SH-SY5Y (cell line): ENCODE data around the gene ADCY3.

Experiments
- GATA2 ChIP-seq: IDR thresholded peaks from 2 replicates; pipeline ENCODE4 v1.6.1; 2011; ENCODE audit warnings: mild to moderate bottlenecking, low read depth, low read length
- GATA3 ChIP-seq: IDR thresholded peaks from 2 replicates; pipeline ENCODE4 v1.6.1; 2011; ENCODE audit warnings: low read depth, mild to moderate bottlenecking, low read length, moderate library complexity

Gene ADCY3

GRCh38 chr2:24797644-24798043 is 122.4 kb downstream of the ADCY3 start:
- TF ChIP-seq GATA2 (no peak), GATA3 (no peak)

- TF ChIP-seq GATA3 = no peak
- no peak for TF ChIP-seq GATA2
Observed at GRCh38 chr2:24793761-24794435, 126.1 kb downstream of the ADCY3 start.

GRCh38 chr2:24792874-24793760 is 126.9 kb downstream of the ADCY3 start, which contains the start of the genes CENPO and PTRHD1:
Gene CENPO, plus strand, starts transcription at chr2:24793425. Its CDS starts 495 bp downstream, at chr2:24793920.
Gene PTRHD1, minus strand, starts transcription at chr2:24793391. Its CDS starts 14 bp downstream, at chr2:24793377.
- no peak for TF ChIP-seq GATA3
- TF ChIP-seq GATA2 = peak; percentile 27; the same call in 1 of the 2 replicates

GRCh38 chr2:24792542-24792873 is 127.5 kb downstream of the ADCY3 start:
- no peak for TF ChIP-seq GATA3
- TF ChIP-seq GATA2 = no peak

- no peak for TF ChIP-seq GATA2
- no peak for TF ChIP-seq GATA3
Observed at GRCh38 chr2:24791452-24791851, 128.6 kb downstream of the ADCY3 start.

GRCh38 chr2:24788816-24789215 is 131.2 kb downstream of the ADCY3 start:
- TF ChIP-seq GATA2 = no peak
- no peak for TF ChIP-seq GATA3

GRCh38 chr2:24787532-24787931 is 132.5 kb downstream of the ADCY3 start:
- TF ChIP-seq GATA2 (no peak), GATA3 (no peak)

- TF ChIP-seq GATA2 = no peak
- TF ChIP-seq GATA3 = no peak
Observed at GRCh38 chr2:24785671-24786321, 134.2 kb downstream of the ADCY3 start.

- TF ChIP-seq GATA3 (no peak), GATA2 (no peak)
Observed at GRCh38 chr2:24783641-24784040, 136.4 kb downstream of the ADCY3 start.

GRCh38 chr2:24779116-24779515 is 140.9 kb downstream of the ADCY3 start:
- TF ChIP-seq GATA2 = no peak
- TF ChIP-seq GATA3 = no peak

GRCh38 chr2:24774373-24774772 is 145.7 kb downstream of the ADCY3 start:
- no peak for TF ChIP-seq GATA2
- TF ChIP-seq GATA3 = no peak

GRCh38 chr2:24771764-24772586 is 148.1 kb downstream of the ADCY3 start:
- TF ChIP-seq GATA2 (no peak), GATA3 (no peak)

GRCh38 chr2:24771061-24771460 is 149.0 kb downstream of the ADCY3 start:
- TF ChIP-seq GATA3 (no peak), GATA2 (no peak)
